HepG2 (cell line): ENCODE results near the gene DOHH. TPM values are rescaled to one million over a fixed set of nuclear protein-coding genes. Genes with fewer than 3 reads are reported as not detected.

ENCODE experiments used
- CEBPB ChIP-seq: IDR thresholded peaks from 2 replicates; pipeline ENCODE4 v1.6.1; 2011; ENCODE audit warnings: low read depth, low read length, improper control_type of control experiment, borderline replicate concordance
- GZF1 ChIP-seq: sonication (generic); formaldehyde crosslinking; IDR thresholded peaks from 2 replicates; pipeline ENCODE4 v1.5.1; 2020; ENCODE audit warnings: mild to moderate bottlenecking, missing genetic modification reagents
- HNRNPL ChIP-seq: fragments of 200-400 bp; formaldehyde crosslinking; IDR thresholded peaks from 2 replicates; pipeline ENCODE4 v1.6.1; 2017; ENCODE audit warnings: mild to moderate bottlenecking, low read depth, low read length
- KLF11 ChIP-seq: IDR thresholded peaks from 2 replicates; pipeline ENCODE4 v1.6.1; 2016; ENCODE audit warnings: missing compliant biosample characterization
- KLF15 ChIP-seq: sonication (generic); formaldehyde crosslinking; IDR thresholded peaks from 2 replicates; pipeline ENCODE4 v1.8.1; 2023; ENCODE audit warnings: borderline replicate concordance, mild to moderate bottlenecking, inconsistent platforms, missing genetic modification reagents, mixed read lengths
- MAF1 ChIP-seq: sonication (generic); formaldehyde crosslinking; IDR thresholded peaks from 2 replicates; pipeline ENCODE4 v1.5.0; 2020; ENCODE audit warnings: missing genetic modification reagents, borderline replicate concordance
- MAFG ChIP-seq: sonication (generic); formaldehyde crosslinking; IDR thresholded peaks from 2 replicates; pipeline ENCODE4 v1.5.1; 2020; ENCODE audit warnings: mild to moderate bottlenecking, missing genetic modification reagents
- NFE2 ChIP-seq: sonication (generic); formaldehyde crosslinking; IDR thresholded peaks from 2 replicates; pipeline ENCODE4 v1.4.0; 2020; ENCODE audit warnings: missing genetic modification reagents
- PAXIP1 ChIP-seq: sonication (generic); formaldehyde crosslinking; conservative IDR thresholded peaks from 2 replicates; pipeline ENCODE4 v1.4.0; 2020; ENCODE audit warnings: mild to moderate bottlenecking, missing genetic modification reagents, moderate library complexity
- PHB2 ChIP-seq: fragments of 450-650 bp; IDR thresholded peaks from 2 replicates; pipeline ENCODE4 v1.6.1; 2018; ENCODE audit not compliant: partially characterized antibody
- PLSCR1 ChIP-seq: sonication (generic); formaldehyde crosslinking; IDR thresholded peaks from 2 replicates; pipeline ENCODE4 v1.5.0; 2020; ENCODE audit warnings: missing genetic modification reagents, mild to moderate bottlenecking, borderline replicate concordance
- RAD21 ChIP-seq: fragments of 450-650 bp; formaldehyde crosslinking; IDR thresholded peaks from 2 replicates; pipeline ENCODE4 v1.5.0; 2020; ENCODE audit warnings: mild to moderate bottlenecking
- SMC3 ChIP-seq: IDR thresholded peaks from 2 replicates; pipeline ENCODE4 v1.6.1; 2011; ENCODE audit warnings: low read length, improper control_type of control experiment
- SYNCRIP ChIP-seq: fragments of 200-400 bp; formaldehyde crosslinking; IDR thresholded peaks from 2 replicates; pipeline ENCODE4 v1.6.1; 2018; ENCODE audit warnings: mild to moderate bottlenecking, low read depth, low read length; ENCODE audit not compliant: insufficient read depth
- ZBTB43 ChIP-seq: sonication (generic); formaldehyde crosslinking; conservative IDR thresholded peaks from 2 replicates; pipeline ENCODE4 v1.4.0; 2020; ENCODE audit warnings: missing genetic modification reagents
- ZBTB49 ChIP-seq: sonication (generic); formaldehyde crosslinking; IDR thresholded peaks from 2 replicates; pipeline ENCODE4 v1.4.0; 2020; ENCODE audit warnings: missing genetic modification reagents, borderline replicate concordance
- ZKSCAN1 ChIP-seq: fragments of 150-350 bp; IDR thresholded peaks from 2 replicates; pipeline ENCODE4 v1.6.1; 2014; ENCODE audit warnings: low read length
- ZNF503 ChIP-seq: sonication (generic); formaldehyde crosslinking; IDR thresholded peaks from 2 replicates; pipeline ENCODE4 v1.4.0; 2020; ENCODE audit warnings: missing genetic modification reagents
- ZNF598 ChIP-seq: sonication (generic); formaldehyde crosslinking; IDR thresholded peaks from 2 replicates; pipeline ENCODE4 v1.5.1; 2020; ENCODE audit warnings: mild to moderate bottlenecking, missing genetic modification reagents, borderline replicate concordance
- ZNF772 ChIP-seq: sonication (generic); formaldehyde crosslinking; IDR thresholded peaks from 2 replicates; pipeline ENCODE4 v1.5.0; 2020; ENCODE audit warnings: mild to moderate bottlenecking, missing genetic modification reagents
- polyA plus RNA-seq, 8 experiments: library from polyadenylated mRNA; depleted of rRNA in 3 of 8; stranded (reverse) in 7 of 8; unstranded in 1 of 8; fragments of >200 nt; fragmentation: Illumina TruSeq in 4 of 8; extraction: Trizol in 4 of 8; gene quantifications; 2 replicates each; pipeline versions ENCODE4 v1.2.1 to v1.2.3, GENCODE V29; 2011 to 2016; ENCODE audit warnings: low read depth in 4 of 8, missing spikeins in 1 of 8, mixed read lengths in 1 of 8; ENCODE audit not compliant: insufficient read depth in 1 of 8
- total RNA-seq, 5 experiments: library from RNA; depleted of rRNA; stranded (reverse); fragments of >200 nt; fragmentation: Illumina TruSeq; extraction: Trizol; gene quantifications; 2 replicates each; pipeline ENCODE4 v1.2.3, GENCODE V29; 2016; ENCODE audit warnings: low read depth in 1 of 5

The DOHH gene
- total and polyA plus RNA-seq, 2 of the 13 experiments (the other 11 are each of a cell fraction or from before 2014, with no cell fraction given): 3.5 to 13.7 TPM

GRCh38 chr19:3481241-3482090 lies 19.0 kb downstream of the DOHH start (continued):
- peak; percentile 48; the same call in 1 of the 2 replicates for TF ChIP-seq ZBTB43 (CRISPR knock-in tag)
- TF ChIP-seq PAXIP1 (CRISPR knock-in tag): peak; percentile 54
- no peak for TF ChIP-seq PLSCR1 (CRISPR knock-in tag)
- TF ChIP-seq KLF11 (CRISPR knock-in tag): peak; percentile 81; the same call in 1 of the 2 replicates
- no peak for TF ChIP-seq ZKSCAN1
- no peak for TF ChIP-seq ZNF503 (CRISPR knock-in tag)
- TF ChIP-seq HNRNPL: no peak
- no peak for TF ChIP-seq MAF1
- TF ChIP-seq ZBTB49: no peak
- TF ChIP-seq GZF1 (CRISPR knock-in tag): peak; percentile 31; the same call in 1 of the 2 replicates
- no peak for TF ChIP-seq KLF15 (CRISPR knock-in tag)
- TF ChIP-seq PHB2: no peak
- TF ChIP-seq SYNCRIP: no peak
- no peak for TF ChIP-seq MAFG (CRISPR knock-in tag)
- no peak for TF ChIP-seq ZNF598 (CRISPR knock-in tag)
- no peak for TF ChIP-seq RAD21 (CRISPR knock-in tag)
- TF ChIP-seq NFE2: no peak
- TF ChIP-seq CEBPB: no peak
- TF ChIP-seq ZNF772 (CRISPR knock-in tag): no peak; the same call in 1 of the 2 replicates
- no peak for TF ChIP-seq SMC3
